HL-60/S4 (cell line): Measurements from ENCODE around the gene SFSWAP.
"Not testable (repeated sequence)": the region's sequence is repeated elsewhere in the genome, so short reads cannot be mapped to it uniquely, and the experiment has no call there.

Experiments
- in situ Hi-C: fragments of 300-500 bp; cut with MboI; formaldehyde crosslinking; loops from 2 replicates; pipeline ENCODE4 v1.14.3; 2022; ENCODE audit warnings: low sequenced_read_pairs

SFSWAP gene

GRCh38 chr12:131701705-131702572, 9.0 kb upstream of the SFSWAP start:
- in situ Hi-C loops: no loop called here

- in situ Hi-C loops: no loop called here
These were observed 8.4 kb upstream of the SFSWAP start for GRCh38 chr12:131702573-131702877.

- in situ Hi-C loops: no loop called here
These were observed 7.7 kb upstream of the SFSWAP start for GRCh38 chr12:131703161-131703560.

GRCh38 chr12:131704509-131704908, 6.4 kb upstream of the SFSWAP start:
- in situ Hi-C loops: no loop called here

GRCh38 chr12:131706709-131707108, 4.2 kb upstream of the SFSWAP start:
- in situ Hi-C loops: not testable (repeated sequence)

DNA sequence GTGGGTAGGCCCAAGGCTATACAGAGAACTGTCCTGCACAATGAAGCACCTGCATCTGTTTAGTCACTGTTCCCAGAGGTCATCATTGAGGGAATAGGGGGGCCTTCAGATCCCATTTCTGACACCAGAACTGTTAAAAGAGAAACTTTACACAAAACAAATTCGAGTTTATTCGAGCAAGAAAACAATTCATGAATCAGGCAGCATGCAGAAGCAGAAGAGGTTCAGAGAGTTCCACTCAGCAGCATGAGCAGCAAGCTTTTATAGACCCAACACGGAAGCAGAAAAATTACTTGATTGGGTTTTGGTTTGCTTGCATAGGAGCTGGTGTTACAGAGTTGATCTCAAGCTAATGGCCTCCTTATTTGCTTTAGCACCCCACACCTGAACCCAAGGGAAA, 1.7 kb upstream of the SFSWAP start:
- in situ Hi-C loops: no loop called here

GRCh38 chr12:131711551-131712205, 788 bp downstream of the SFSWAP start:
- in situ Hi-C loops: no loop called here

DNA sequence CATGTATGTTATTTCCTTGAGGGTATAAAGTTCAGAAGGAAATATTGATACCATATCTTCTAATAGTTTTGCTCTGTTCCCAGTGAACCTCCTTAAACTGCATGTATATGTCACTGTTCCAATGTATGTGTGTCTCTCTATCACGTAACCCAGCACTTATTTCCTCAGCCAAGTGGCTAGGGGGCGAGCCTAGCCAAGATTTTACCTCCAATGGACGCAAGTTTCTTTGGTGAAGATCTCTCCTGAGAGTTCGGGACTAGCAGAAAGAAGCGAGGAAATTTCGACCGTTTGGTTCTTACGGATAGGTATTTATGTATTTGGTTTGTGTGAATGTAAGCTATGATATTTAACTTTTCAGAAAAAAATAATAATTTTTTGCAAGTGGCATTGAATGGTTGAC, 2.5 kb downstream of the SFSWAP start:
- in situ Hi-C loops: no loop called here

DNA sequence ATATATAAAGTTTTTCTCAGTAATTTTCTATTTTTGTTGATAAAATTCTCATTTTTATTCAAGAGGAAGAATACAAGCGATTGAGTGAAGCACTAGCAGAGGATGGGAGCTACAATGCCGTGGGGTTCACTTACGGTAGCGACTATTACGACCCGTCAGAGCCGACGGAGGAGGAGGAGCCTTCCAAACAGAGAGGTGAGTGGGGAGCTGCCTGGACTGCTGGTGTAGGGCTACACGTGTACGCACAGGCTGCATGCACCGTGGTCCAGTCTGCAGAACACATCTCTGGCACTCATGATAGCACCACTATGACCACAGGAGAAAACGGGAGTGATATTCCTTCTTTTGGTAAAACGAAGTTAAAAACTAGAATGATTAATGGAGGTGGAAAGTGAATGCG, 3.9 kb downstream of the SFSWAP start:
- in situ Hi-C loops: no loop called here

GRCh38 chr12:131716282-131716681, 5.4 kb downstream of the SFSWAP start:
- in situ Hi-C loops: no loop called here

GRCh38 chr12:131720241-131720640, 9.4 kb downstream of the SFSWAP start:
- in situ Hi-C loops: no loop called here

GRCh38 chr12:131720921-131721320, 10.0 kb downstream of the SFSWAP start:
- in situ Hi-C loops: no loop called here

DNA sequence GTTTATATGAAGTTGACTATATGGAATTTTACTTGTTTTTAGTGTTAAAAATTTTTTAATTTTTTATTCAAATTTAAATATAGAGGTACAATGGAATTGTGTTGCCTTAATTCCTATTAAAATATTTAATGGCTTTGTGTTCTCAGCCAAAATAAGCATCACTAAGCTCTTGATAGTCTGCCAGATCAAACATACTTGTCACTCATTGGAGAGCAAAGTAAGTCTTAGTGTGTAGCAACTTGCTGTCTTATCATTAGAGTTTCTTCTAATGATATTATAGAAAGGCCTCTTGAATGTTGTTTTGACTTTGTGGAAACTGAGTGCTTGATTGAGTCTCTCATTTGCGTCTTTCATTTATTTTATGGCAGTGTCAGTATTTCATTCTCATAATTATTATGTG, 10.7 kb downstream of the SFSWAP start:
- in situ Hi-C loops: no loop called here

- in situ Hi-C loops: no loop called here
These were observed 12.6 kb downstream of the SFSWAP start for GRCh38 chr12:131723532-131723931.

- in situ Hi-C loops: no loop called here
These were observed 13.6 kb downstream of the SFSWAP start for GRCh38 chr12:131724534-131724933.

- in situ Hi-C loops: no loop called here
These were observed 14.6 kb downstream of the SFSWAP start for GRCh38 chr12:131725503-131725902.

GRCh38 chr12:131728720-131729119, 17.8 kb downstream of the SFSWAP start:
- in situ Hi-C loops: no loop called here

- in situ Hi-C loops: no loop called here
These were observed 18.5 kb downstream of the SFSWAP start for GRCh38 chr12:131729254-131729955.

DNA sequence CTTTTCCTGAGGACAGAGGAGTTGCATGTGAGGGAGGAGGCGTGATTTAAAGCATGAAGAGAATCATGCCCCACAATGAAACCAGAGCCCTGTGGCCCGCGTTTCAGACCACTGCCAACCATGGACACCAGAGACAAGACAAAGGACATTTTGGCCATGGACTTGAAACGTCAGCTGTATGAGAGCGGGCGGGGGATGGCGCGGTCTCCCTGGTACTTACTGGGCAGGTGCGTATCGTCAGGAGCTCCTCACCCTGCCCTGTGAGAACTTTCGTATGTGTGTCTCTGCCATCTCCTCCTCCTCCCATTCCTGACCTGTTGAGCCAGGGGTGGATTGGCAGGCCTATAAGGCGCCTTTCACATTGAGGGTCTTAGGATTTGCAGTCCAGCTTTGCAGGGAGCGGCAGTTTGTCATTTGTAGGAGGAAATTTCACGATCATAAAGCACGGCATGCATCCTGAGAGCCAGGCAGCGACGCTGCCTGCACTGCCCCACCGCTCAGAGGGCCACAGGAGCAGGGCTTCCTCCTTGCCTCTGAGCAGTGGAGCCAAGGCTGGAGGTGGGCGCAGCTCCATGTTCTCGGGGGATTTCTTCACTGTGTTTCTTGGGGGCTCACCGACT, 22.2 kb downstream of the SFSWAP start:
- in situ Hi-C loops: no loop called here

- in situ Hi-C loops: no loop called here
These were observed 23.0 kb downstream of the SFSWAP start for GRCh38 chr12:131733874-131734273.

- in situ Hi-C loops: no loop called here
These were observed 23.7 kb downstream of the SFSWAP start for GRCh38 chr12:131734336-131735152.
